Measurements from ENCODE around the gene KCNK3. TPM values are rescaled to one million over a fixed set of nuclear protein-coding genes. Genes with fewer than 3 reads are reported as not detected.

KCNK3 gene
- polyA plus RNA-seq, 1 donor from 2014 or later = 12.9 TPM

GRCh38 chr2:26769089-26769761 lies 76.7 kb downstream of the KCNK3 start:
- Histone ChIP-seq H3K9ac (ENCODE audit: low read length) (no peak overlapping the region), H3K4me2 (ENCODE audit: low read length) (no peak overlapping the region), H4K20me1 (ENCODE audit: insufficient read depth) (no peaks in the 10 kb centered on the region), H2AFZ (ENCODE audit: low read depth, low read length) (no peak overlapping the region), H3K4me3 (ENCODE audit: low read length) (no peak overlapping the region), H3K9me3 (ENCODE audit: low read length) (no peaks in the 10 kb centered on the region), H3F3A (ENCODE audit: insufficient read depth, low read length, poor library complexity, severe bottlenecking) (no peaks in the 10 kb centered on the region), H3K9me2 (ENCODE audit: insufficient read depth, low read length) (no peaks in the 10 kb centered on the region), H3K27me3 (ENCODE audit: insufficient read depth, low read depth, low read length) (no peaks in the 10 kb centered on the region), H3K36me3 (ENCODE audit: insufficient read depth, low read length) (no peaks in the 10 kb centered on the region), H3K79me2 (replicated peaks; ENCODE audit: insufficient read depth, low read length) (peaks cover 12% of the 10 kb centered on the region), H3K27ac (ENCODE audit: low read length) (no peak overlapping the region)
- TF ChIP-seq EP300 (conservative IDR thresholded peaks at IDR 0.05; ENCODE audit: poor library complexity, severe bottlenecking) (no peak), POLR2AphosphoS5 (IDR thresholded peaks at IDR 0.05) (no peak), EZH2 (IDR thresholded peaks at IDR 0.05; ENCODE audit: borderline replicate concordance, insufficient read depth, low read length, poor library complexity, severe bottlenecking) (no peak), MXI1 (conservative IDR thresholded peaks at IDR 0.05; ENCODE audit: poor library complexity, severe bottlenecking) (no peak), TAF1 (IDR thresholded peaks at IDR 0.05; ENCODE audit: low read depth) (no peak), CTCF (IDR thresholded peaks at IDR 0.05; ENCODE audit: poor library complexity, severe bottlenecking) (no peak), SMC3 (conservative IDR thresholded peaks at IDR 0.05; ENCODE audit: poor library complexity) (no peak), RAD21 (conservative IDR thresholded peaks at IDR 0.05) (no peak), REST (IDR thresholded peaks at IDR 0.05; ENCODE audit: borderline replicate concordance) (no peak)

GRCh38 chr2:26770986-26771586 lies 78.6 kb downstream of the KCNK3 start:
- H3K79me2 ChIP-seq (replicated peaks; ENCODE audit: insufficient read depth, low read length) = no peaks in the 10 kb centered on the region
- H2AFZ ChIP-seq (ENCODE audit: low read depth, low read length) = no peak overlapping the region
- H3K4me2 ChIP-seq (ENCODE audit: low read length) = no peak overlapping the region
- TF ChIP-seq POLR2AphosphoS5 (IDR thresholded peaks at IDR 0.05) (no peak), EP300 (conservative IDR thresholded peaks at IDR 0.05; ENCODE audit: poor library complexity, severe bottlenecking) (no peak), MXI1 (conservative IDR thresholded peaks at IDR 0.05; ENCODE audit: poor library complexity, severe bottlenecking) (no peak)
- H3K9me2 ChIP-seq (ENCODE audit: insufficient read depth, low read length) = no peaks in the 10 kb centered on the region
- H3K9me3 ChIP-seq (ENCODE audit: low read length) = no peaks in the 10 kb centered on the region
- H3K9ac ChIP-seq (ENCODE audit: low read length) = no peak overlapping the region
- no peaks in the 10 kb centered on the region for H3F3A ChIP-seq (ENCODE audit: insufficient read depth, low read length, poor library complexity, severe bottlenecking)
- H4K20me1 ChIP-seq (ENCODE audit: insufficient read depth) = no peaks in the 10 kb centered on the region
- H3K27me3 ChIP-seq (ENCODE audit: insufficient read depth, low read depth, low read length) = no peaks in the 10 kb centered on the region
- no peak overlapping the region for H3K4me3 ChIP-seq (ENCODE audit: low read length)
- no peak overlapping the region for H3K27ac ChIP-seq (ENCODE audit: low read length)
- H3K36me3 ChIP-seq (ENCODE audit: insufficient read depth, low read length) = no peaks in the 10 kb centered on the region
